D721Med (cell line): ENCODE data around the gene NUP62.
"Not testable (repeated sequence)": the region's sequence is repeated elsewhere in the genome, so short reads cannot be mapped to it uniquely, and the experiment has no call there.

ENCODE experiments used
- DNase-seq: peaks from one replicate; pipeline ENCODE4 v3.0.0; 2011; ENCODE audit warnings: low spot score; ENCODE audit not compliant: insufficient read length
- FAIRE-seq: peaks from 2 replicates; lab custom pipeline; 2011; peaks lifted over from hg19 to GRCh38; lab: Jason Lieb, UNC
- TF ChIP-seq, protein P1 (sequence below): IDR thresholded peaks from 2 replicates; pipeline ENCODE4 v1.5.1; 2012; ENCODE audit warnings: mild to moderate bottlenecking, control low read depth; ENCODE audit not compliant: insufficient read depth; ENCODE audit errors: missing control alignments

NUP62 gene

DNA sequence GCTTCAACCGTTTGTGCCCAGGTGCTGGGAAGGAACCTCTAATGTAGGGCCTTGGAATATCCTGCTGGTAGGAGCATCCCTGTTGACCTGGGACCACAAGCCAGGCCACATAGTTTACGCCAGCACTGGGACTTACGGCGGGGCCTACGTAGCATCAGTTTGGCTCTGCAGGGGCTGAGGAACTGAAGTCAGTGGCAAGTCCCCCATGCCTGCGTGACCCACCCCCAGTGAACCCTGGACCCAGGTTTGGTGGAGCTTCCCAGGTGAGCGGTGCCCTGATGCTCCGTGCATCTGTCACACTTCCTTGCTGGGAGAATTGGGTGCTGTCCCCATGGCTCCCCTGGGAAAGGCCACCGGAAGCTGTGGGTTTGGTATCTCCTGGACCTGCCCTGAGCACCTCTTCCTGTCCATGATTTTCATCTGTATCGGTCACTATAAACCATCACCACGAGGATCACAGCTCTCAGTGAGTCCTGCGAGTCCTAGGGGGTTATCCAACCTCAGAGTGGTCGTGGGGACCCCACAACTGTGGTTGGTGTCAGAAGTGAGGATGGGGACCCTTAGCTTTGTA lies 21.7 kb upstream of the NUP62 start:
- TF ChIP-seq, protein P1, sequence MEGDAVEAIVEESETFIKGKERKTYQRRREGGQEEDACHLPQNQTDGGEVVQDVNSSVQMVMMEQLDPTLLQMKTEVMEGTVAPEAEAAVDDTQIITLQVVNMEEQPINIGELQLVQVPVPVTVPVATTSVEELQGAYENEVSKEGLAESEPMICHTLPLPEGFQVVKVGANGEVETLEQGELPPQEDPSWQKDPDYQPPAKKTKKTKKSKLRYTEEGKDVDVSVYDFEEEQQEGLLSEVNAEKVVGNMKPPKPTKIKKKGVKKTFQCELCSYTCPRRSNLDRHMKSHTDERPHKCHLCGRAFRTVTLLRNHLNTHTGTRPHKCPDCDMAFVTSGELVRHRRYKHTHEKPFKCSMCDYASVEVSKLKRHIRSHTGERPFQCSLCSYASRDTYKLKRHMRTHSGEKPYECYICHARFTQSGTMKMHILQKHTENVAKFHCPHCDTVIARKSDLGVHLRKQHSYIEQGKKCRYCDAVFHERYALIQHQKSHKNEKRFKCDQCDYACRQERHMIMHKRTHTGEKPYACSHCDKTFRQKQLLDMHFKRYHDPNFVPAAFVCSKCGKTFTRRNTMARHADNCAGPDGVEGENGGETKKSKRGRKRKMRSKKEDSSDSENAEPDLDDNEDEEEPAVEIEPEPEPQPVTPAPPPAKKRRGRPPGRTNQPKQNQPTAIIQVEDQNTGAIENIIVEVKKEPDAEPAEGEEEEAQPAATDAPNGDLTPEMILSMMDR: no peak
- DNase-seq (no peak), FAIRE-seq (no peak)

DNA sequence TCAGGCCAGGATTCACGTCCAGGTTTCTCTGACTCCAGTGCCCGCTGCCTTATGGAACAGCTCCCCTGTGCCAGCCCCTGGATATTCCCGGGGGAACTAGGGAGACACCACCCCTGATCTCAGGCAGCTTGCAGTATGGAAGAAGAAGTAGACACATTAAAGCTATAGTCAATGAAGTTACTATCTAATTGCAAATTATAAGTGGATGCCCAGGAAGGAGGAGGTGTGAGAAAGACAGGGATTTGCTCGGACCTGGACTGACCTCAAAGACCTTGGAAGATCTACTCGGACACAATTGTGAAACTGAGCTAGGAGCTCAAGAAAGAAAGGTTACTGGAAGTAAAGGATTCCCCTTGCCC lies 21.3 kb upstream of the NUP62 start:
- FAIRE-seq (no peak), DNase-seq (no peak)
- TF ChIP-seq, protein P1: no peak

DNA sequence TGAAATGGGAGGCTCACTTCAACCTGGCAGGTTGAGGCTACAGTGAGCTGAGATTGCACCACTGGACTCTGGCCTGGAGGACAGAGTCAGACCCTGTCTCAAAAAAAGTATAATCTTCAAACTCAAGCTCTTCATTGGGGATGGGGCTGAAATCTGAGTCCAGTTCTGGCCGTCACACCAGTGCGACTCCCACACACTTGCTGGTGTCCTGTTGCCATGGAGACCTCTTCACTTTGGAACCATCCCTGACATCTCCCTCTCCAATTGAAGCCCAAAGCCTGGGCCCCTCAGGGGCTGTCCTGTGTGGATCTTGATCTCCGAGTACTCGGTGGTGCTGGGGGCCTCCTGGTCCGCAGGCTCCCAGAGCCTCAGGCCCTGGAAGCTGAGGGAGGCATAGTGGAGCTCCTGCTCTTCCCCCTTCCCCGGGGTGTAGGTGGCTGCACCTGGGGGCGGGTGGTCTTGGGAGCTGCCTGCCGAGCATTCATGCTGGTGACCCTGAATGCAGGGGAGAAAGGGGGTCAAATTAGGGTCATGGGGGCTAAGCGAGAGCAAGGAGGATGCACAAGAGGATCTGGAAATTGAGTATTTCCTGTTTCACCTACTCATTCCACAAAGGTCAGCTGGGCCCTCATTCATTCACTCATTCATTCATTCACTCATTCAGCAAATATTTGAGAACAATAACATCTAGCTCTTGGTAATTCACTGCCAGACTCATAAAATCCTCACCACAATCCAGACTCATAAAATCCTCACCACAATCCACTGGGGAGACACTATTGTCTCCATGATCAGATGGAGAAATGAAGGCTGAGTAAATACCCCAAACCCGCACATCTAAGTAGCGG lies 20.7 kb upstream of the NUP62 start:
- no peak for FAIRE-seq
- TF ChIP-seq, protein P1: no peak
- no peak for DNase-seq

DNA sequence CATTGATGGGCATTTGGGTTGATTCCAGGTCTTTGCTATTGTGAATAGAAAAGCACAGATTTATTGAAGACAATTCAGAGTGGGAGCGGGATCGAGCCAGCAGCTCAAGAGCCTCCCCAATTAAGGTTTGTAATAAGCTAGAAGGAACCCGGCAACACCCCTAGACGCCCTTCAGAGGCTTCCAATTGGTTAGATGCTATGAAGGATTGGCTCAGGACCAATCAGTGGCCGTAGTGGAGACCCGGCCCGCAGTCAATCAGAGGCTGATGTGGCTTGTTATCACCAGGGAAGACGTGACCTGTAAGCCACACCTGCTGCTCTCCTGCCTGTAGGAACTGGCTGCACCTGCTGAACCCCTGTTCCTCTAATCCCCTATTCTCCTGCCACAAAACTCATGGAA lies 17.1 kb upstream of the NUP62 start:
- TF ChIP-seq, protein P1: no peak
- DNase-seq: no peak
- no peak for FAIRE-seq

DNA sequence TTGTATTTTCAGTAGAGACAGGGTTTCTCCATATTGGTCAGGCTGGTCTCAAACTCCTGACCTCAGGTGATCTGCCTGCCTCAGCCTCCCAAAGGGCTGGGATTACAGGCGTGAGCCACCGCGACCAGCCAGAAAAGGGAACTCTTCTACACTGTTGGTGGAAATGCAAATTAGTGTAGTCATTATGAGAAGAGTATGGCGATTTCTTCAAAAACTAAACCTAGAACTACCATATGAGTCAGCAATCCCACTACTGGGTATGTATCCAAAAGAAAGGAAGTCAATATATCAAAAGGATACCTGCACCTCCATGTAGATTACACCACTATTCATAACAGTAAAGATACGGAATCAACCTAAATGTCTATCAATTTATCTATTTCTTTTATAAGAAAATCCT lies 15.3 kb upstream of the NUP62 start:
- DNase-seq, FAIRE-seq: not testable (repeated sequence)

DNA sequence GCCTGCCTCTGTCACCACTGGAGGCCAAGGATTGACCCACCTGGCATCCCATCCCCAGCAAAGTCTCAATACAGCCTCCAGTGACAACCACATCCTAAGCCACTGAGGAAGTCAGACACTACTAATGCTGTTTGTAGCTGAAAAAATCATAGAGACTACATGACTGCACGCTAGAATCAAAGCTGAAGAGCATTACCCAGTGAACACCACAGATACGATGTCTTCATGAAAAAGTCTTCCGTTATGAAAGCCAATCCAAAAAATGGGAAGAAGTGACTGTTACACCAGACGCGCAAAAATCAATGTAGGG lies 11.1 kb upstream of the NUP62 start:
- DNase-seq: no peak
- TF ChIP-seq, protein P1: no peak
- no peak for FAIRE-seq

DNA sequence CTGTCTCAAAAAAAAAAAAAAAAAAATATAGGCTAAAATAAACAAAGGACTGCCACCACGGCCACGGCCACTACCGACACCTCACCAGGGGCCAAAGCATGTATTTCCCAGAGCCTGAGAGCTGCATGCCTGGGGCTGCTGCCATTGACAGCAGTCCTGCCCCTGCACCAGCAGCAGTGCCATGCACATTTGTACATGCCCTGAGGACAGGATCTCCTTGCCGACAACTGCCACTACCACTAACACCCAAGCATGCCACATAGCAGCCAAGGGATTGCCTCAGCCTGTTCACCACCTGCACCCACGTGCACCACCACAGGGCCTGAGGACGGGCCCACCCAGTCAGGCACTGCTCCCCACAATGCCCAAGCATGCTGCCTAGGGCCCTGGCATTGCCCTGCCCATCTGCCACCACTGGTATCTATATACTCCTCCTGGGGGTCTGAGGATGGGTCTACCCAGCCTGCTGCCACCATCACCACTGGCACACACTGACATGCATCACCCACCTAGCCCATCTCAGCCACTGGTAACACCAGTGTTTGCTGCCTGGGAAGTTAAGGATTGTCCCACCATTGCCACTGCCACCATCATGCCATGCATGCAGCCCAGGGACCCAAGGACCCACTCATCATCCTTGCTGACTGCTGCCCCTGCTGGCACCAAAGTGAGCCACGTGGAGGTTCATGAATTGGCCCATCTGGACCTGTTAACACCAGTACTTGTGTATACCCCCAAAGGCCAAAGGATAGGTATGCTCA lies 10.6 kb upstream of the NUP62 start:
- FAIRE-seq (no peak), DNase-seq (no peak)
- TF ChIP-seq, protein P1: peak; percentile 3
